Ovary (tissue), 3 donors: ENCODE measurements around the gene ZNF180.
"Not testable (repeated sequence)": the region's sequence is repeated elsewhere in the genome, so short reads cannot be mapped to it uniquely, and the experiment has no call there.

Source experiments
- EP300 ChIP-seq: sonication (generic); formaldehyde crosslinking; IDR thresholded peaks from one replicate; pipeline ENCODE4 v1.6.1; 2017; ENCODE audit warnings: antibody characterized with exemption
- POLR2A ChIP-seq: fragments of 450-650 bp; IDR thresholded peaks from one replicate; pipeline ENCODE4 v1.6.1; 2017; ENCODE audit warnings: antibody characterized with exemption, mild to moderate bottlenecking, moderate library complexity
- TF ChIP-seq, protein P1 (sequence below), 3 donors: fragments of 450-650 bp in 2 of 3; fragments of 200-600 bp in 1 of 3; IDR thresholded peaks; one replicate each; pipeline versions ENCODE4 v1.5.1 to v1.8.0; 2016 to 2022; ENCODE audit warnings: antibody characterized with exemption in 3 of 3, mild to moderate bottlenecking in 1 of 3
- donor health status: DM: no; HTN: no; CAD: no.

DNA sequence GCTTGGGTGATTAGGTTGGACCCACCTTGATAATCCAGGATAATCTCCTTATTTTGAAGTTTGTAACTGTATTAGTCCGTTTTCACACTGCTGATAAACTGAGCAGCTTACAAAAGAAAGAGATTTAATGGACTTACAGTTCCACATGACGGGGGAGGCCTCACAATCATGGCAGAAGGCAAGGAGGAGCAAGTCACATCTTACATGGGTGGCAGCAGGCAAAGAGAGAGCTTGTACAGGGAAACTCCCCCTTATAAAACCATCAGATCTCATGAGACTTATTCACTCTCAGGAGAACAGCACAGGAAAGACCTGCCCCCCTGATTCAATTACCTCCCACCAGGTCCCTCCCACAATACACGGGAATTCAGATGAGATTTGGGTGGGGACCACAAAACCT, 35.0 kb upstream of the ZNF180 start:
- TF ChIP-seq POLR2A, EP300: not testable (repeated sequence)
- TF ChIP-seq, protein P1, sequence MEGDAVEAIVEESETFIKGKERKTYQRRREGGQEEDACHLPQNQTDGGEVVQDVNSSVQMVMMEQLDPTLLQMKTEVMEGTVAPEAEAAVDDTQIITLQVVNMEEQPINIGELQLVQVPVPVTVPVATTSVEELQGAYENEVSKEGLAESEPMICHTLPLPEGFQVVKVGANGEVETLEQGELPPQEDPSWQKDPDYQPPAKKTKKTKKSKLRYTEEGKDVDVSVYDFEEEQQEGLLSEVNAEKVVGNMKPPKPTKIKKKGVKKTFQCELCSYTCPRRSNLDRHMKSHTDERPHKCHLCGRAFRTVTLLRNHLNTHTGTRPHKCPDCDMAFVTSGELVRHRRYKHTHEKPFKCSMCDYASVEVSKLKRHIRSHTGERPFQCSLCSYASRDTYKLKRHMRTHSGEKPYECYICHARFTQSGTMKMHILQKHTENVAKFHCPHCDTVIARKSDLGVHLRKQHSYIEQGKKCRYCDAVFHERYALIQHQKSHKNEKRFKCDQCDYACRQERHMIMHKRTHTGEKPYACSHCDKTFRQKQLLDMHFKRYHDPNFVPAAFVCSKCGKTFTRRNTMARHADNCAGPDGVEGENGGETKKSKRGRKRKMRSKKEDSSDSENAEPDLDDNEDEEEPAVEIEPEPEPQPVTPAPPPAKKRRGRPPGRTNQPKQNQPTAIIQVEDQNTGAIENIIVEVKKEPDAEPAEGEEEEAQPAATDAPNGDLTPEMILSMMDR (IDR thresholded peaks at IDR 0.05): not testable (repeated sequence)
